AG09309 (cell line): ENCODE data around the gene HEPHL1.

Experiments
- DNase-seq: peaks from one replicate; pipeline ENCODE4 v3.0.0-alpha.2; 2010; ENCODE audit warnings: low read depth
- H3K4me3 ChIP-seq: 2 replicates; pipeline ENCODE4 v1.5.1; 2011; ENCODE audit warnings: mild to moderate bottlenecking, low read depth, low read length, moderate library complexity; ENCODE audit not compliant: control insufficient read depth
- CTCF ChIP-seq: IDR thresholded peaks from 2 replicates; pipeline ENCODE4 v1.5.1; 2011; ENCODE audit warnings: mild to moderate bottlenecking, low read depth, low read length, inconsistent platforms; ENCODE audit not compliant: insufficient read depth, control insufficient read depth; ENCODE audit errors: missing control alignments

HEPHL1 gene

GRCh38 chr11:93984936-93985335, 36.2 kb upstream of the HEPHL1 start:
- TF ChIP-seq CTCF: no peak
- no peak overlapping the region for H3K4me3 ChIP-seq
- no peak for DNase-seq

- no peak overlapping the region for H3K4me3 ChIP-seq
- DNase-seq: peak; percentile 8
- no peak for TF ChIP-seq CTCF
These were observed 34.4 kb upstream of the HEPHL1 start for GRCh38 chr11:93986716-93987115.

- DNase-seq: no peak
- TF ChIP-seq CTCF: no peak
- H3K4me3 ChIP-seq: no peak overlapping the region
These were observed 32.7 kb upstream of the HEPHL1 start for GRCh38 chr11:93988455-93988854.

- no peak overlapping the region for H3K4me3 ChIP-seq
- no peak for DNase-seq
- TF ChIP-seq CTCF: no peak
These were observed 32.2 kb upstream of the HEPHL1 start for GRCh38 chr11:93988912-93989311.

GRCh38 chr11:93993747-93994146, 27.4 kb upstream of the HEPHL1 start:
- DNase-seq: no peak
- no peak for TF ChIP-seq CTCF
- H3K4me3 ChIP-seq: no peak overlapping the region

- no peak for DNase-seq
- no peak for TF ChIP-seq CTCF
- H3K4me3 ChIP-seq: no peak overlapping the region
These were observed 23.4 kb upstream of the HEPHL1 start for GRCh38 chr11:93997741-93998140.

- no peak for TF ChIP-seq CTCF
- DNase-seq: no peak
- H3K4me3 ChIP-seq: no peak overlapping the region
These were observed 20.5 kb upstream of the HEPHL1 start for GRCh38 chr11:94000659-94001058.
